GM19328 (cell line): ENCODE results near the gene PGBD5.

Experiments used
- ATAC-seq: cut with Tn5 transposase; IDR thresholded peaks from one replicate; pipeline ENCODE4 v1.9.1; 2021; ENCODE audit warnings: mild to moderate bottlenecking, moderate library complexity; ENCODE audit not compliant: unreplicated experiment

PGBD5 gene

DNA sequence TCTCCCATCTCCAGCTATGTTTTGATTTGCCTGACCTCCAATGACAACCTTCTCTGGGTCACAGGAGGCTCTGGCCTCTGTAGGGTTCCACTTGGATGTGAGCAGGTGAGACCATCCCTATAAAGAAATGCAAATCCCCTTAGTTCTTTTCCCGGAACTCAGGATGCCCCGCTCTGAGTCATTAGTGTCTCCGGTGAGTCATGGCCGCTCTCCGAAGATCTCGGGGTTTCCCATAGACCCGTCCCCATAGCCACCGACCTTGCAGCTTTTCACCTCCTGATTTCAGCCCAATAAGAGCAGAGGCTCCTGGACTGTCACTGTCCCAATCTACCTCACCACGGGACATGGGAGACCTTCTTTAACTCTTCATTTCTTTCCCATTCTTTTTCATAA is 98.2 kb downstream of the PGBD5 start:
- ATAC-seq = no peak

GRCh38 chr1:230326971-230327891 is 98.9 kb downstream of the PGBD5 start:
- no peak for ATAC-seq

- ATAC-seq = no peak
These were observed 102.4 kb downstream of the PGBD5 start for GRCh38 chr1:230323686-230324085.

GRCh38 chr1:230322967-230323547 is 103.1 kb downstream of the PGBD5 start:
- no peak for ATAC-seq

DNA sequence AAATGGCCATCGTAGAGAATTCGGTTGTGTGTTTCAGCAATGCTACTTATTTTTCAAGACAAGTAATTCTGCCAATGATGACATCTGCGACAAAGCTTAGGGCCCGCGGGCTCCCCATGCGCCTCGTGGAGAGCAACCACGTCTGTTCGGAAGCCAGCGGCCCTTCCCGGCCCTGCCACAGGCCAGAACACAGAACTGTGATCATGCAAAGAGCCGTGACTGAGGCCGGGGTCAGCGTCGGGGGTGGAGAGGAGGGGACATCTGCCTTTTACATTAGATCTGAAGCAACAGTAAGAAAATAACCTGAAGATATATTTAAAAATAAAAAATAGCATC is 103.7 kb downstream of the PGBD5 start:
- ATAC-seq = no peak

DNA sequence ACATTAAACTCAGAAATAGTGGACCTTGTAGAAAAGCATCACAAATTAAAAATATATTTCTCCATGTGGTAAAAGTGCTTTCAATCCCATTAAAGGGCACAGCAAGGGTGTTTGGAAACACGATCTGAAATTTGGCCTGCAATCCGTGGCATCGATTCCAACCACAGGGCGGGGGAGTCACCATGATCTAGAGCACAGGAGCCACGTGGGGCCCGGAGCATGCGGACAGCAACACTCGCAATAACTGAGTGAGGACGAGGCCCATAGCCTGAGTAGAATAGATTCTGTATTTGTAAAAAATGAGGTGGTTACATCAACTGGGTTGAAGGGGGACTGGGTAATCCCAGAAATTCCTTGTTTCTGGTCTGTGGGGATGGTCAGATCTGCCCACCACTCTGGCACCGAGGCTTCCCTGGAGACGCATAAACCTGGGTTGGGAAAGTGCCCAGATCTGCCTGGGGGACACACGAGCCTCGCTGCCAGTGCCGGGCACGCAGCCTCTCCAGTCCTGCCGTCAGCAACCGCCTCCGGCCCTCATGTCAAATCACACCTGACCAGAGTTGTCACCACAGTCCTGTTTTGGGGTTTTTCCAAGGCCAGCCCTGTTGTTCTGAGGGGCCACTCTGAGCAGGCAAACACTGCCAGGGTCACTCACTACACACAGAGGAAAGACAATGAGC is 104.3 kb downstream of the PGBD5 start:
- ATAC-seq = no peak

DNA sequence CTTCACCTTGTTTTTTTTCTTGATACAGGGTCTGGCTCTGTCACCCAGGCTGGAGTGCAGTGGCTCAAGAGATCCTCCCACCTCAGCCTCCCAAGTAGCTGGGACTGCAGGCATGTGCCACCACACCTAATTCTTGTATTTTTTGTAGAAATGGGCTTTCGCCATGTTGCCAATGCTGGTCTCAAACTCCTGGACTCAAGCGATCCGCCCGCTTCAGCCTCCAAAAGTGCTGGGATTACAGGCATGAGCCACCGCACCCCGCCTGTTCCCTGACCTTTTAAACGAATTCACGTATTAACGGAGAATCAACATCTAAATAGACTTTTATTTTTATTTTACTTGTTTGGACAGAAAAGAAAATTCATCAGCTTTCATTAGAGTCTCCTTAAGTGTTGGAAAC is 104.8 kb downstream of the PGBD5 start:
- no peak for ATAC-seq

DNA sequence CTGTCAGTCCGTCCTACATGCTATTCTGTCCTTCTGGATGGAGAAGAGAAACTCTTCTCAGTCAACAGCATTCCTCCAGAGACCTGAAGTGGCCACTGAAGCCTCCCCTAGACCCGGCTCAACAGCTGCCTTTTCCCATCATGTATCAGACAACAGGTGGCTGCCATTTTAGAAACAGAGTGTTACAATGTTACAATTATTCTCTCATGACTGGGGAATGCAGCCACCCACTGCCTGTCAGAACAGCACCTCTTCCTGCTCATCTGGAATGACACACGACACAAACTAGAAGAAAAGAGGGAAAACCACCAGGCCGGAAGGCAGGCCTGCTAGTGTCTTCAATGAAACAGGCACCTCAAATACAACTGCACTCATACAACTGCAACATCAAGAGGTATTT is 105.3 kb downstream of the PGBD5 start:
- ATAC-seq = no peak

DNA sequence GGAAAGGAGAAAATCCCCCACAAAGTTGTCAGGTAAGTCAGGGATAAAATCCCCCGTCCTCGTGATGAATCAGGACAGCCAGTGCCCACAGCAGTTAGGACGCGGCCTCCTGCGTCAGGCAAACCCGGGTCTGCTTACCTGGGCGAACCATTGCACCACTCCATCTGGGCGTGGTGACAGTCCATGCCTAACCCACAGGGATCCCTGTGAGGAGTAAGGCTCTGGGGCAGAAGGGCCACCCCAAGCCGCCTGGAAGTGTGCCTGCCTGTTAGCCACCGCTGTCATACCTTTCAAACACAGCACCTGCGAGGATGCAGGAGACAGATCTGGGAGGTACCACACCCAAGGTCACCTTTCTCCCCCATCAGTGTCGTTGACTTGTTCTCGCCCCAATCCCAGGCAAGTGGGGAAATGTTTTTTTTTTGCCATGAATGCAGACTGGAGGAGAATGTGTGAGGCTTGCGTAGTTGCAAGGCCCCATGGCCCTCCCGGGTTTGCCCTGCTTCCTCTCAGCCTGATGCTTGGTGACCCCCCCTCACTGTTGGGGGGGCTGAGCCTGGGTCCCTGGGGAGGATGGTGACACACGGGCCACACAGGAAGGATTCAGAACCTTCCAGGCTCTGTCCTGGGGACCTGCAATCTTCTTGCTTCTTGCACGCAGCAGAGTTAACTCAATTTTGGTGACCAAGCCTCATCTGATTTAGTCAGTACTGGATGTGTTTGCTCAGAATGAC is 107.0 kb downstream of the PGBD5 start:
- no peak for ATAC-seq

GRCh38 chr1:230317823-230318819 is 108.0 kb downstream of the PGBD5 start:
- ATAC-seq = no peak

DNA sequence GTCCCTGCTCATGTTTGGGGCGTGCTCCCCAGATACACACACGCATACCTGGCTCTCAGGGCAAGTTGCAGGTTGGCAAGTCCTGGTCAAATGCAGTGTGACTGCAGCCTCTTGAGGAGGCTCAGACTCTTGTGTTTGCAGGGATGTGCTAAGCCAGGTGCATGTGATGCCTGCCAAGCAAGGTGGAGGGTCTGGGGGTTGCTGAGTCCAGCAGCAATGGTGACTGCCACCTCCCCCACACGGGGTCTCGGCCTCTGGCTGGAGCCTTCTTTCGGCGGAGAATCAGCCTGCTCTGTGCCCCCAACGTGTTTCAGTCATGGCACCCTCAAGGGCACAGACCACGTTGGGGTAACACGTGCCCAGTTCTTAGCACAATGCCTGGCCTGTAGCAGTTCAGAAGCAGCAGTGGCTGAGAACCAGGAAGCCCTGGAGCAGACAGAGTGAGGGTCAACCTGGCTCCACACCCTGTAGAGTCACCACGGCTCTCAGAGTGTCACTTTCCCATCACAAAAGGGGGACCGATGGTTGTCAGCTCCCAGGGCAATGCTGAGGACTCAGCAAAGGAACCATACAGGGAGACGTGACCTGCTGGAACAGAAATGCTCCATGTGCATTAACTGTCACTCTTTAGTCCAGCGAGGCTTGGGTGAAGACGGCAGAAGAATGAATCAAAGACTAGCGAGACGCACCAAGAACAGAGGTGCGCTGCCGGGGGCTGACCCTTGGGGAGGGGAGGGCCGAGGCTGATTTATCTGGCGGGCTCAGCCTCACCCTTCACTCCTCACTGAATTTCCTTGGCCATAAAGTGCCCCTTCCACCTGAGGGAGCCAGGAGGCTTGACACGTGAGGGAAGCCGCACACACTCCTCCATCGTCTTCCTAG is 109.0 kb downstream of the PGBD5 start:
- no peak for ATAC-seq

DNA sequence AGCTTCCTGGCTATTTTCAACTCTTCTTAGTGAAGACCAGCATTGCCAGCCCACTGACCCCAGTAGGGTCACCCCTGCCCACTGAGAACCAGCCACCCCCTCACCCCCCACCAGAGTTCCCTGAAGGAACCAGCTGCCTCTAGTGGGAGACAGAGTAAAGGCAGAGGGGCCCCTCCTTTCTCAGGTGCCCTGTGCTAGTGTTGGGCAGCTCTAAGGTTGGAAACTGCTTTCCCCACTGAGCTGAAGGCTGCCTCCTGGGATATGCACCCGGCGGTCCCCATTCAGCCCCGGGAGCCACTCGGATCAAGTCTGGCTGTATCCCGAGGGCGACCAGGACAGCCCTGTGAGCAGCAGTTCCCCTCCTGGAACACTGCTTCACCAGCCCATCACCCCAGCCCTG is 111.0 kb downstream of the PGBD5 start:
- ATAC-seq = no peak

GRCh38 chr1:230314142-230314470 is 112.0 kb downstream of the PGBD5 start:
- ATAC-seq = no peak

GRCh38 chr1:230313453-230314141 is 112.5 kb downstream of the PGBD5 start:
- ATAC-seq = no peak

- ATAC-seq = no peak
These were observed 113.5 kb downstream of the PGBD5 start for GRCh38 chr1:230312676-230313075.

GRCh38 chr1:230310381-230311163 is 115.6 kb downstream of the PGBD5 start:
- no peak for ATAC-seq

- no peak for ATAC-seq
These were observed 116.4 kb downstream of the PGBD5 start for GRCh38 chr1:230309646-230310177.

DNA sequence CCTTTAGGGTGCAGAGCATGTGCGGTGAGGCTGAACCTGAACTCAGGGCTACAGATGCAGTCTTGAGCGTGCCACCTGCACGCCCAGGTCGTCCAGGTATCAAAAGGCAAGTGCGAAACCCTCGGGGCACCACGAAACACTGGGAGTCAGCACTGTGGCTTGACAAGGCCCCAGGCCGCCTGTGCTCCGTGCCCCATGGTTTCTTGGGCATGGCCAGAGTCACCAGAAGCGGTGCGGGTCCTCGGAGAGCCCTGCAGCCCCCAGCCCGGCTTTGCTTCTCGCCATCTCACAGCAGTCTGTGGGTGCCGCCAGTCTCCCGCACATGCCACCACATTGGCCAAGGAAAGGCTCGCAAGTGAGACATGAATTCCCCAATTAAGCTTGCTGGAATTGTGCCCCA is 117.3 kb downstream of the PGBD5 start:
- ATAC-seq = no peak
